Measurements from ENCODE around the gene TAS2R13.

GRCh38 chr12:10901427-10901826, 7.9 kb downstream of the TAS2R13 start:
- no peak for TF ChIP-seq CTCF (IDR thresholded peaks at IDR 0.05)
- TF ChIP-seq POLR2AphosphoS5 (IDR thresholded peaks at IDR 0.05) = no peak
- no peak for TF ChIP-seq POLR2A (IDR thresholded peaks at IDR 0.05)
- TF ChIP-seq EP300 (IDR thresholded peaks at IDR 0.05) = no peak

Data from sigmoid colon (tissue), 4 donors.